BLaER1 treated with 17β-estradiol and CSF1 and Interleukin-3, amounts not matched to agents 10 nM and 100 nM (cell line): ENCODE results near the gene AIFM1.

Experiments
- H3K27ac ChIP-seq, 11 experiments: shearing (Covaris generic); formaldehyde crosslinking; 2 replicates each; pipeline ENCODE4 v1.8.1; 2022
- H3K27me3 ChIP-seq, 11 experiments: shearing (Covaris generic); formaldehyde crosslinking; 2 replicates each; pipeline ENCODE4 v1.8.1; 2022
- H3K36me3 ChIP-seq, 11 experiments: shearing (Covaris generic); formaldehyde crosslinking; 2 replicates each; pipeline ENCODE4 v1.8.1; 2022
- H3K4me1 ChIP-seq, 10 experiments: shearing (Covaris generic); formaldehyde crosslinking; 2 replicates each; pipeline ENCODE4 v1.8.1; 2022
- H3K4me2 ChIP-seq, 11 experiments: shearing (Covaris generic); formaldehyde crosslinking; 2 replicates each; pipeline ENCODE4 v1.8.1; 2022
- H3K4me3 ChIP-seq, 10 experiments: shearing (Covaris generic); formaldehyde crosslinking; 2 replicates each; pipeline ENCODE4 v1.8.1; 2022
- H3K9ac ChIP-seq, 11 experiments: shearing (Covaris generic); formaldehyde crosslinking; 2 replicates each; pipeline ENCODE4 v1.8.1; 2022
- H3K9me3 ChIP-seq, 11 experiments: shearing (Covaris generic); formaldehyde crosslinking; replicated peaks in 1 of 11; 2 replicates each; pipeline ENCODE4 v1.8.1; 2022
- H4K20me1 ChIP-seq, 11 experiments: shearing (Covaris generic); formaldehyde crosslinking; 2 replicates each; pipeline ENCODE4 v1.8.1; 2022
- Cebpa-rat ChIP-seq, 11 experiments: shearing (Covaris generic); IDR thresholded peaks; 2 replicates each; pipeline ENCODE4 v1.8.1; 2022

AIFM1 gene

GRCh38 chrX:130165181-130165702 lies 399 bp downstream of the AIFM1 start:
- peak overlapping the region; percentile 61 to 77 (median 73) for H3K4me3 ChIP-seq
- TF ChIP-seq Cebpa-rat (IDR thresholded peaks at IDR 0.05) = no peak

DNA sequence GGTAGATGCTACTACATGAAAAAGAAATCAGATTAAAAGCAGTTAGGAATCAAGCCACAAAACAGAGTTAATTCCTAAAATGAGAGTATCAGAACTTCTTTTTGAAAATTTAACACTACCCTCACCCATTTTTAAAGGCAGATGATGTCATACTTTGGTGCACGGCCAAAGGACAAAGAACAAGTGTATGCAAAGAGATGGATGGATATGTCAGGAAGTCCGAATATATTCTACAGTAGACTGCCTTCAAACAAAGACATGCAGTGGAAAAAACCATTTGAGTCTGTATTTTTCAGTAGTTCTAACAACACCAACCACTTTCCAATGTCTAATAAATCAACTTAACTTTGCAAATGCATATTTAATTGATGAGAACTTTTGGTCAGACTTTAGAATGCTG lies 2.2 kb downstream of the AIFM1 start:
- Histone ChIP-seq H4K20me1 (peaks cover 0 to 22% (median 2%) of the 10 kb centered on the region in 11 experiments; a peak in 7 of 22 replicates), H3K36me3 (no peaks in the 10 kb centered on the region), H3K27me3 (peaks cover 54 to 95% (median 82%) of the 10 kb centered on the region in 11 experiments), H3K27ac (no peak overlapping the region), H3K9me3 (no peaks in the 10 kb centered on the region), H3K4me3 (no peak overlapping the region), H3K4me2 (peak overlapping the region in 4 of 11 experiments; percentile 55 to 75 (median 64); a peak in 4 of 22 replicates), H3K9ac (no peak overlapping the region), H3K4me1 (peaks cover 11 to 41% (median 16%) of the 10 kb centered on the region in 10 experiments)
- TF ChIP-seq Cebpa-rat (IDR thresholded peaks at IDR 0.05) = no peak

More at GRCh38 chrX:130165181-130165702, 399 bp downstream of the AIFM1 start:
- peaks cover 11 to 41% (median 16%) of the 10 kb centered on the region in 10 experiments for H3K4me1 ChIP-seq
- peak overlapping the region; percentile 72 to 84 (median 81) for H3K9ac ChIP-seq
- H3K27ac ChIP-seq = peak overlapping the region; percentile 64 to 85 (median 76); a peak in 21 of 22 replicates
- no peaks in the 10 kb centered on the region for H3K36me3 ChIP-seq
- H3K4me2 ChIP-seq = peak overlapping the region; percentile 55 to 78 (median 74)
- H3K9me3 ChIP-seq = 0 out of 22 replicates have a peak, but pooled peaks cover 0 to under 1% (median 0%) of the 10 kb centered on the region in 11 experiments
- peaks cover 0 to 17% (median 0%) of the 10 kb centered on the region in 11 experiments; a peak in 5 of 22 replicates for H4K20me1 ChIP-seq
- peaks cover 48 to 93% (median 77%) of the 10 kb centered on the region in 11 experiments for H3K27me3 ChIP-seq

GRCh38 chrX:130162094-130162735 lies 3.4 kb downstream of the AIFM1 start:
- no peak overlapping the region for H3K4me3 ChIP-seq
- peak overlapping the region in 2 of 11 experiments; percentile 64 to 65; a peak in 3 of 22 replicates for H3K4me2 ChIP-seq
- no peak overlapping the region; a peak in 1 of 22 replicates for H3K27ac ChIP-seq
- no peaks in the 10 kb centered on the region for H3K9me3 ChIP-seq
- no peak for TF ChIP-seq Cebpa-rat (IDR thresholded peaks at IDR 0.05)
- H4K20me1 ChIP-seq = peaks cover 0 to 31% (median 7%) of the 10 kb centered on the region in 11 experiments; a peak in 9 of 22 replicates
- H3K27me3 ChIP-seq = peaks cover 60 to 95% (median 84%) of the 10 kb centered on the region in 11 experiments
- peaks cover 11 to 37% (median 15%) of the 10 kb centered on the region in 10 experiments for H3K4me1 ChIP-seq
- H3K36me3 ChIP-seq = no peaks in the 10 kb centered on the region
- peak overlapping the region in 1 of 11 experiments; percentile 48; a peak in 2 of 22 replicates for H3K9ac ChIP-seq

DNA sequence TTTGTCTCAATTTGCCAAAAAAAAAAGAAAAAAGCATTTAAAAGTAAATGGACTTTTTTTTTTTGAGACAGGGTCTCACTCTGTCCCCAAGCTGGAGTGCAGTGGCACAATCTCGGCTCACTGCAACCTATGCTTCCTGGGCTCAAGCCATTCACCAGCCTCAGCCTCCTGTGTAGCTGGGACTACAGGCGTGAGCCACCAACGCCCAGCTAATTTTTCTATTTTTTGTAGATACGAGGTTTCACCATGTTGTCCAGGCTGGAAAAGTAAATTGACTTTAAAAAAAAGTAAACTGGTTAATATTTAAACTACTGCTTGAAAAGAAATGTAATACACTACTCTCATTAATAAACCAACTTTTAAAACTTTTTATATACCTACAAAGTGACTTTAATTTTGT lies 5.9 kb downstream of the AIFM1 start:
- no peaks in the 10 kb centered on the region for H3K9me3 ChIP-seq
- peaks cover 0 to 13% (median 4%) of the 10 kb centered on the region in 11 experiments; a peak in 3 of 22 replicates for H3K36me3 ChIP-seq
- peaks cover 5 to 30% (median 8%) of the 10 kb centered on the region in 10 experiments; a peak in 15 of 20 replicates for H3K4me1 ChIP-seq
- TF ChIP-seq Cebpa-rat (IDR thresholded peaks at IDR 0.05) = no peak
- no peak overlapping the region for H3K4me3 ChIP-seq
- H3K4me2 ChIP-seq = no peak overlapping the region
- no peak overlapping the region for H3K27ac ChIP-seq
- peaks cover 0 to 46% (median 7%) of the 10 kb centered on the region in 11 experiments; a peak in 9 of 22 replicates for H4K20me1 ChIP-seq
- peaks cover 75 to 100% (median 95%) of the 10 kb centered on the region in 11 experiments for H3K27me3 ChIP-seq
- no peak overlapping the region for H3K9ac ChIP-seq

DNA sequence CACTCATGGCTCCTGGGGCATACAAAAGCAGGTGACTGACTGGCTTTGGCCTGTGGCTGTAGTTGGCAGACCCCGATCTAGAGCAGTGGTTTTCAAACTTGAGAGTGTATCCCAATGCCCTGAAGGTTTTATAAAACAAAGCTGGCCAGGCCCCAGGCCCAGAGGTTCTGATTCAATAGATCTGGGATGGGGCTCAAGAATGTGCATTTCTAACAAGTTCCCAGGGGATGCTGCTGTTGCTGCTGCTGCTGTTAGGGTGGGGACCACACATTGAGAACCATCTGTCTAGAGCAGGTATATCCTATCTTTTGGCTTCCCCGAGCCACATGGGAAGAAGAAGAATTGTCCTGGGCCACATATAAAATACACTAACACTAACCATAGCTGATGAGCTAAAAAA lies 7.3 kb downstream of the AIFM1 start:
- H3K4me1 ChIP-seq = peaks cover 0 to 19% (median 0%) of the 10 kb centered on the region in 10 experiments; a peak in 4 of 20 replicates
- H3K27me3 ChIP-seq = peaks cover 89 to 100% (median 99%) of the 10 kb centered on the region in 11 experiments
- H3K4me3 ChIP-seq = no peak overlapping the region
- H4K20me1 ChIP-seq = peaks cover 0 to 44% (median 7%) of the 10 kb centered on the region in 11 experiments; a peak in 10 of 22 replicates
- no peak overlapping the region for H3K4me2 ChIP-seq
- peaks cover 0 to 14% (median 4%) of the 10 kb centered on the region in 11 experiments; a peak in 6 of 22 replicates for H3K36me3 ChIP-seq
- no peaks in the 10 kb centered on the region for H3K9me3 ChIP-seq
- no peak overlapping the region for H3K9ac ChIP-seq
- TF ChIP-seq Cebpa-rat (IDR thresholded peaks at IDR 0.05) = no peak
- H3K27ac ChIP-seq = no peak overlapping the region

DNA sequence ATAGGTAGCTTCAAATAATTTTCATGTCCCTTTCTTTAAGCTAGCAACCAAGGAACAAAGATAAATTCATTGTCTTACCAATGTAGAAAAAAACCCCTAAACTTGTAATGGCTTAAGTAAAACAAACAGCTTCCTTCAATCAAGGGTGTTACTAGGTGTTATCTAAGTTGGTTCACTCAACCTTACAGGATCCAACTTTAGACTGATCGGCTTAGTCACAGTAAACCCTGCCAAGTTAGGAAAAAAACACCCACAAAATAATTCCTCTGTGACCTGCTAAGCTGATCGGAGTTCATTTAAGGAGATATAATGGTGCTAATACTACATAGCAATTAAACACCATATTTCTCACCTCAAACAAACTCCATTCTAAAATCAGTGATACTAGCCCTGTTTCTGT lies 10.1 kb downstream of the AIFM1 start:
- H3K4me2 ChIP-seq = no peak overlapping the region
- H3K36me3 ChIP-seq = peaks cover 0 to 14% (median 4%) of the 10 kb centered on the region in 11 experiments; a peak in 6 of 22 replicates
- no peak overlapping the region for H3K9ac ChIP-seq
- peaks cover 0 to 29% (median 0%) of the 10 kb centered on the region in 11 experiments; a peak in 9 of 22 replicates for H4K20me1 ChIP-seq
- H3K4me1 ChIP-seq = no peaks in the 10 kb centered on the region
- no peak overlapping the region for H3K4me3 ChIP-seq
- TF ChIP-seq Cebpa-rat (IDR thresholded peaks at IDR 0.05) = no peak
- H3K9me3 ChIP-seq = no peaks in the 10 kb centered on the region
- no peak overlapping the region for H3K27ac ChIP-seq
- H3K27me3 ChIP-seq = peaks cover 83 to 100% (median 95%) of the 10 kb centered on the region in 11 experiments

DNA sequence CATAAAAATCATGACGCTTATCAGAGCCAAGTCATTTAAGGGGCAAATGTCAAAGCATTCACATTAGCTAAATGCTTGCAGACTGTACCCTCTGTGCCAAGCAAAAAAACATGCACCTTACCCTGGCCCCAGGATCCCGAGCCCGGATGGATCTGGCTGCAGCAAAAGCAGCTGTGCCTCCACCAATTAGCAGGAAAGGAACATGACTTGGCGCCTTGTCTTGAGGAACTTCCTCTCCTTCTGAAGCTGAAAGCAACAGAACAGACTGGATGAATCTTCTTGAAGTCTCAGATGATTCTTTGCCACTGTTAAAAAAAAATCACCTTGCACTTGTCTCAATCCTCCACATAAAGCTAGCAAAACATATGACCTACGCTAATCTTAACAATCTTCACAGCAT lies 18.0 kb downstream of the AIFM1 start:
- peaks cover 30 to 60% (median 52%) of the 10 kb centered on the region in 11 experiments for H3K36me3 ChIP-seq

DNA sequence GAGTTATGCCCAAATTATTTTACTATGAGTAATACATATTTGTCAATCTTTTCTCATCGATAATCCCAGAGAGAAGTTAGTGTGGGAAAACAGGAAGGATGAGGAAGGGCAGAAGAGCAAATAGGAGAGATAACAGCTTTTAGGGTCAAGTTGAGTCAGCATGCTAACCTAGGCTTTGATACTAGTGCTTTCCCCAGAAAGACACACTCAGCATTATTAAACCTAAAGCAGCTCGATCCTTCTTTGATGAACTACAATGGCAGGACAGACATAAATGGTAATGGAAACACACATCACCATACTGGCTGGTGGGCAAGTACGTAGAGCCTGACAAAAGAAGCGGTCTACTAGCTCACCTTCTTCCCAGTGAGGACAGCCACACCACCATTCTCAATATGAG lies 20.5 kb downstream of the AIFM1 start:
- peaks cover 0 to 20% (median 0%) of the 10 kb centered on the region in 11 experiments; a peak in 6 of 22 replicates for H4K20me1 ChIP-seq
- no peak overlapping the region for H3K27ac ChIP-seq
- no peak overlapping the region for H3K9ac ChIP-seq
- peaks cover 40 to 78% (median 64%) of the 10 kb centered on the region in 11 experiments for H3K36me3 ChIP-seq
- H3K4me3 ChIP-seq = no peak overlapping the region
- peaks cover 52 to 100% (median 98%) of the 10 kb centered on the region in 11 experiments for H3K27me3 ChIP-seq
- no peak for TF ChIP-seq Cebpa-rat (IDR thresholded peaks at IDR 0.05)
- H3K4me2 ChIP-seq = no peak overlapping the region
- H3K9me3 ChIP-seq = no peaks in the 10 kb centered on the region
- H3K4me1 ChIP-seq = peaks cover 0 to 9% (median 0%) of the 10 kb centered on the region in 10 experiments; a peak in 3 of 20 replicates

More for the DNA sequence above, 18.0 kb downstream of the AIFM1 start:
- TF ChIP-seq Cebpa-rat (IDR thresholded peaks at IDR 0.05) = no peak
- Histone ChIP-seq H4K20me1 (peaks cover 0 to 19% (median 0%) of the 10 kb centered on the region in 11 experiments; a peak in 6 of 22 replicates), H3K27me3 (peaks cover 54 to 97% (median 91%) of the 10 kb centered on the region in 11 experiments), H3K9ac (no peak overlapping the region), H3K9me3 (no peaks in the 10 kb centered on the region), H3K4me3 (no peak overlapping the region), H3K27ac (no peak overlapping the region), H3K4me2 (no peak overlapping the region), H3K4me1 (peaks cover 0 to 9% (median 0%) of the 10 kb centered on the region in 10 experiments; a peak in 3 of 20 replicates)

- Histone ChIP-seq H3K9me3 (no peaks in the 10 kb centered on the region), H3K27ac (no peak overlapping the region), H3K4me3 (no peak overlapping the region), H3K4me1 (peaks cover 0 to 14% (median 0%) of the 10 kb centered on the region in 10 experiments; a peak in 3 of 20 replicates), H4K20me1 (peaks cover 0 to 25% (median 0%) of the 10 kb centered on the region in 11 experiments; a peak in 6 of 22 replicates), H3K4me2 (no peak overlapping the region), H3K27me3 (peaks cover 47 to 100% (median 99%) of the 10 kb centered on the region in 11 experiments), H3K36me3 (peaks cover 46 to 84% (median 70%) of the 10 kb centered on the region in 11 experiments), H3K9ac (no peak overlapping the region)
- TF ChIP-seq Cebpa-rat (IDR thresholded peaks at IDR 0.05) = no peak
These were observed 21.1 kb downstream of the AIFM1 start for GRCh38 chrX:130144509-130144908.
